ENCODE results near the gene PCNX2.

PCNX2 gene

DNA sequence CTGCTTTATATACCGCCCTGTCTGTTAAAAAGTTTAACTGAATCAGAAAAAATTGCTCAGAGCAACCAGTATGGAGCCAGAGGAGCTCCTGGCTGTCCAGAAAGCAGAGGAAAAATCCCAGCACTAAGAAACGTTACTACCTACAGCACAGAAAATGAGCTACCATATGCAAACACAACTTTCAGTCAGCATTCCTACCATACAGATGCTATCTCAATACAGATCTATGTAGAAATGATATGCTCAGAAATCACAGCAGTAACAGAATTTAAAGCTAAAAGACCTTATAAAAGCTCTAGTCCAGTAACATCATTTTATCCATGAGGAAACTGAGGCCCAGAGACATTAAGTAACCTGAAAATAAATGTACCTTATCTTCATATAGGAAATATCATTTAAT, 38.7 kb downstream of the PCNX2 start:
- no peak for DNase-seq

DNA sequence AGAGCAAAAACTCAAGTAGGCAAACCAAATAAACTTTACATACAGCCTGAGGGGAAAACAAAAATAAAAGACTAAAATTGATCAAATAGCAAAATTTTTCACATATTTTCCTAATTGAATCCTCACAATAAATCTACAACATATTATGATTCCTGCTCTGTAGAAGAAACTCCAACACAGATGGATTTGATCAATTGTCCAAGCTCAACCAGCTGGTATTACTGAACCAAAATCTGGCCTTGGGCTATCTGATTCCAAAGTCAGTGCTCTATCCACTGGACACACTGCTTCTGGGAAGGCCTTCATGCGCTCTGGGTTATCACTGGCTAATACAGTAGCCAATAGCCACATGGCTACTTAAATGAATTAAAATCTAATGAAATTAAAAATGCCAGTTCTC, 39.3 kb downstream of the PCNX2 start:
- DNase-seq: no peak

DNA sequence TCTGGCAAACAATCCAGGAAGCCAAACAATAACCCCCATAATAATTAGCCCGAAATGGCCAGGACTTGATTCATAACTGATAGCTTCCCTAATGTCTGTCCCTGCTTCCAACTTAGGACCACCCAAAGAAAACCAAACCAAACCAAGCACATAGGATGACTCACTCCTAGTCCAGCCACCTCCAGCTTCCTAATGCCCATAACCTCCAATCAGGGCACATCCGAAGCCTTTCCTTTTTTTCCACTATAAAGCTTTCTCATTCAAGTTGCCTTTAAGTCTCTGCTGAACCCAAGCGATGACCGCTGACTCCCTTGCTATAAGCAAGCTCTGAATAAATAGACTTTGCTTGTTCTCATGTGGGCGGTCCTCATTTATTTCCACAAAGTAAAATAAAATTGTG, 40.4 kb downstream of the PCNX2 start:
- no peak for DNase-seq

DNA sequence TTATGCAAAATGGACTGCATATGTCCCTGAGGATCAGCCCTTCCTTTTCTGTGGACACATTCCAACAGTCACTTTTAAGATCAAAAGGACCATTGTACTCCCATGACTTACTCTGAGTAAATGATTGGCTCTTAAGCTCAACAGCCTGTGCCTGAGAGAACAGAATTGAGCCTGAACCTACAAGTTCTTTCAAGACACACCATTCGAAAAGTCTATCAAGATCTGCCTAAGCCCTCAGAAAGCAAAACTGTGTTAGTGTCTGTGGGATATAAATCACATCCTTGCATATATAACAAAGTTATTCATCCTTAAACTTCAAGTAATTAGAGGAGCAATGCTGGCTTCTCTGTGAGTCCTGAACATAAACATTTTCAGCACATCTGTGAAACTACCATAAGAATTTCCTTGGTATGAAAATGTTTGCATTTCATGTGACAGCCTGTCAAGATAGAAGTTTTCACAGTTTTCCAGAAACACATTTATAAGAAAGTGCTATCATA, 41.6 kb downstream of the PCNX2 start:
- DNase-seq: no peak

DNA sequence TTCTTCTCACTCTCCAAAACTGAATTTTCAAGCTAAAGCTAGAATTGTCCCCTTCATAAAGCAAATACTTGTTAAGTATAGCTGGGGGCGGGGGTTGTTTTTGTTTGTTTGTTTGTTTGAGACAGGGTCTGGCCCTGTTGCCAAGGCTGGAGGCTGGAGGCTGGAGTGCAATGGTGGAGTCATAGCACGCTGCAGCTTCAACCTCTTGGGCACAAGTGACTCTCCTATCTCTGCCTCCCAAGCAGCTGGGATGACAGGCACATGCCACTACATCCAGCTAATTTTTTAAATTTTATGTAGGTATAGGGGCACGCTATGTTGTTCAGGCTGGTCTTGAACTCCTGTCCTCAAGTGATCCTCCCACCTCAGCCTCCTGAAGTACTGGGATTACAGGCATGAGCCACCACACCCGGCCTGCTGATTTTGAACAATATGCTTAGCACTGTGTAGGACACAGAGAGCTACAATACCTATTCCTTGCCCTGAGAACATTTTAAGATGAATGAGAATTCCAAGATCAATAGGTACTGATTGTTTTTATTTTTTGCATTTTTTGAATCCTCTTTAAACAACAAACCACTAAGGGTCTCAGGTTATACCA, 42.2 kb downstream of the PCNX2 start:
- DNase-seq: no peak

DNA sequence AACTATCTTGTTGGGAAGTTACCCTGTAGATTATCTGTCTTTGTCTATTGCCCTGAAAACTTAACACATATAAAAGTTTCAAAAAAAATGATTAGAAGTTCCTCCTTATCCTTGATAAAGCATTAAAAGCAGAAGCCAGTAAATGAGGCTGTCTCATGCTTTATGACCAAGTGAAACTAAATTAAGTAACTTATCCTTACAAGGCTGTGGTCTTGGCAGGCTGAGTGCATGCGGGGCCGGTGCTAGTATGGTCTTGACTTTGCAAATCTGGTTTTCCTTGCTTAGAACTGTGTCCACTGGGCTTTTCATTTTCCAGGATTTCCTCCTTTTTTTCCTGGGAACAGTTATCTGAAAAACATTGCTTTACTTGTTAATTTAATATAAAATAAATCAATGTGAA, 43.1 kb downstream of the PCNX2 start:
- DNase-seq: no peak

DNA sequence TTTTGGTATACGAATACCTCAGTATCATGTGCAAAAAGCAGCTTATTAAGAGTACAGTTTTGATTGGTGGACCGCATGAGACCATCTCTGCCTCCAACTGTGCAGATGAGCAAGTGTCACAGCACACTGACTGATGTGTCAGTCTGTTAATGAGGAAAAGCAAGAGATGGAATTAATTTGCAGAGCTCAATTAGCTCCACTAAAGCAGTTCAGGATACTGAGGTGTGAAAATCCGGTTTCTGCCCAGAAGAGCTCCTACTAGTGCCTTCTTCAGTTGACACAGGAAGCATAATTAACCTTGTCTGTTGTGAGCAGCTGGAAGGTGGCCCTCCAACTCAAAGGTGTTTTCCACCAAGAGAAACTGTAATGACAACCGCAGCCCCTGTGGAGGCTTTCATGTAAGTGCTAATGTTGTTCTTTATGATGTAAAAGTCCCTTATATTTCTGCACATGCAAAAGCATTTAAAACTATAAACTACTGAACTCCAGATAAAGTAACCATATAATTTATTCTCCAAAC, 44.3 kb downstream of the PCNX2 start:
- DNase-seq: no peak

DNA sequence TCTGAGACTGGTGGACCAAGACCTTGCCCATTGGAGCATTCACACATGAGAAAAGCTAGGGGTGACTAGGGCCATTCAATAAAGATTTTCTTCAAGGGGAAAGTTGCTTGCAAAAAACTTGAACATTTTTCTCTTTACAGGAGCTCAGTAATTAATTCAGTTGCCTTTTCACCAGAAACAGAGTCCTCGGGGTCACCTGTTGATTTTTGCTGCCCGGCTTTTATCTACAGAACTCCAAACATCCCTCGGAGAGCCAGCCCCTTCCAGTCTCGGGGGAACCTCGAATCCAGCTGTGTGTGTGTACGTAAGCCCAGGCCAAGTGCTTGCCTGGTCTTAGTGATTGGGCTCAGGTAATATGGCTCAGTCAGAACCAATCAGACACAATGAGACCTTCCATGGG, 47.5 kb downstream of the PCNX2 start:
- DNase-seq: no peak

DNA sequence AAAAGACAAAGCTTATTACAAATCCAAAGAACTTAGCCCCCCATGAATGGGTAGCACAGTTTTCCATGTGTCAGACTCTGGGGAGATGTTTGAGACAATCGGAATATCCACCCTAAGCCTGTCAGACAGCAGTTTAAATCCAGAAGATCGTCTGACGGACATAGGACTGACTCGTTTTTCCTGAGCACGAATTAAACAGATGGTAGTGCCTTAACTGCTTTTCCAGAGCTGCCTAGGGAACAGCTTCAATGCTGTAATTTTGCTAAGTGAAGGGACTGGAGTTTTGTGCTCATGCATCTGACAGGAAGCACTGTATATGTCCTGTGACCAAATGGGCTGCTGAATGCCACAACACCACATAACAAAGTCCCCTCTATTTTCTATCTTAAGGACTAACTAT, 48.6 kb downstream of the PCNX2 start:
- no peak for DNase-seq

DNA sequence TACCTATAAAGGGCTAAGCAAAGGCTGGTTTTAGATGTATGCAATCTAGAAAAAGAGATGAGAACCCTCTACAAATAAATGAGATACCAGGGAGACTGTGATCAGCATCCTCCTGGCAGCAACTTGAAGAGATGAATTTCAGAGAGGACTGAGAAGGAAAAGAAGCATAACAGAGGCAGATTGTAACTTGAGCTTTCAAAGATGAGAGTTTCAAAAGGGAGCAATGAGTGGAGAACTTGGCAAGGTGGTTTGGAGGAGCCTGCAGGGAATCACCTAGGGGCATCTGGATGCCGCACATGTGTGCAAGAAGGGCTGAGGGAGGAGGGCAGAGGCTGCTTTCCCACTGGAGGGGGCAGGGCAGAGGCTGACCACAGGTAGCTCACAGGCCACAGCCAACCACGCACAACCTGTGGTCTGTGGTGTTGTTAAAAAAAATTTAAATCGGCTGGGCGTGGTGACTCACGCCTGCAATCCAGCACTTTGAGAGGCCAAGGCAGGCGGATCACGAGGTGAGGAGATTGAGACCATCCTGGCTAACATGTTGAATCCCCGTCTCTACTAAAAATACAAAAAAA, 50.2 kb downstream of the PCNX2 start:
- no peak for DNase-seq

DNA sequence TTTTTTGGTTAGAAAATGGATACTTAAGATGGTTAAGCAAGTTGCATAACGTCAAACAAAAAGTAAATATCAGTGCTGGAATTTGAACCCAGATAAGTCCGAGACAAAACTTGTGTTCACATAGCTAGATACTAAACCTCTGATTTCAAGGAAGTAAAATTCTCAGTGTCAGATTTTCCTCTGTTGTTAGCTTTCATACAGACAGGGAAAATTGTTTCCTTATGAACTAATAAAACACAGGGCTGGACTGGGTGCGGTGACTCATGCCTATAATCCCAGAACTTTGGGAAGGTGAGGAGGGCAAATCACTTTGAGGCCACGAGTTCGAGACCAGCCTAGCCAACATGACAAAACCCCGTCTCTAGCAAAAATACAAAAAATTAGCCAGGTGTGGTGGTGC, 51.3 kb downstream of the PCNX2 start:
- no peak for DNase-seq

DNA sequence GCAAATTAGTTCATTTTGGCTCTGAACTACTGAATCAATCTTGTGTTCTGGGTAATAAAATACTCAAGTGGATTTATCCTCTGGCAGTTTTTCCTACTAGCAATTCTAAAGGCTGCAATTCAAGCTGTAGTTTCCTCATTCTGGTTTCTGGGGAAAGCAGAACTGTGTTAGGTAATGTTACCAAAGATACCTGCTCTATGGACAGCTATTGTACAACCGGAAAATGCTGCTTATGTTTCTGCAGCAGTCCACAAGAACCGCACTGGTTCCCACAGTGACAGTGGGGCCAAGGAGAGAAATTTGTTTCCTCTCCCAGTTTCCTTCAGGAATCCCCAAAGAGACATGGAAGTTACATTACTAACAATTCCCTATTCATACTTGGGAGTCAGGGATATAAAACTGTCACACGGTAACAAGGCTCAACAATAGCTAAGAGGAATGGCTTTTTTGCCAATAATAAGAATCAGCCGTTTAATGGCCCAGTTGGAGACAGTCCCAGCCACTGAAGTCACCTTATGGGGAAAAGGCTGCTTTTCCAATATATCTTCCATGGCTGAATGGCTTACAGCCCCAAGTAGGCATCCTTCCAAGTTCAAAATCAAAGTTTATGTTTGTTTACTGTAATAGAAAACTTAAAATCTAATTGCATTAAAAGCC, 52.6 kb downstream of the PCNX2 start:
- no peak for DNase-seq

DNA sequence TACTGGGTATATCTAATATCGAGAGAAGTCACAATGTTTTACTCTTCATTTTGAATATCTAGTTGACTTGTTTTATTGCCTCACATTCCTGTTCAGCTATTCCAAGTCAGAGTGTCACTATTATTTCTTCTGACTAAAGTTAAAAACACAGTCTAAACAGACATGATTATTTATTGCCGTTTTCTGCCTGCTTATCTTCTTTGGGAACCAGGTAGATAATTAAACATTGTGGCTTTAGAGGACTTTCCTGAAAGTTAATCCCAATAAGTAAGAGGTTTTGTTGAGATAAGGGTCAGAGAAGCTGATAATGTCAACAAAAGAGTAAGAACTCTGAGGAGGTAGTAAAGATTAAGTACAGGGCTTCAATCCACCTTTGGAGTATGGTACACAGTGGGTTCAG, 53.8 kb downstream of the PCNX2 start:
- DNase-seq: no peak

DNA sequence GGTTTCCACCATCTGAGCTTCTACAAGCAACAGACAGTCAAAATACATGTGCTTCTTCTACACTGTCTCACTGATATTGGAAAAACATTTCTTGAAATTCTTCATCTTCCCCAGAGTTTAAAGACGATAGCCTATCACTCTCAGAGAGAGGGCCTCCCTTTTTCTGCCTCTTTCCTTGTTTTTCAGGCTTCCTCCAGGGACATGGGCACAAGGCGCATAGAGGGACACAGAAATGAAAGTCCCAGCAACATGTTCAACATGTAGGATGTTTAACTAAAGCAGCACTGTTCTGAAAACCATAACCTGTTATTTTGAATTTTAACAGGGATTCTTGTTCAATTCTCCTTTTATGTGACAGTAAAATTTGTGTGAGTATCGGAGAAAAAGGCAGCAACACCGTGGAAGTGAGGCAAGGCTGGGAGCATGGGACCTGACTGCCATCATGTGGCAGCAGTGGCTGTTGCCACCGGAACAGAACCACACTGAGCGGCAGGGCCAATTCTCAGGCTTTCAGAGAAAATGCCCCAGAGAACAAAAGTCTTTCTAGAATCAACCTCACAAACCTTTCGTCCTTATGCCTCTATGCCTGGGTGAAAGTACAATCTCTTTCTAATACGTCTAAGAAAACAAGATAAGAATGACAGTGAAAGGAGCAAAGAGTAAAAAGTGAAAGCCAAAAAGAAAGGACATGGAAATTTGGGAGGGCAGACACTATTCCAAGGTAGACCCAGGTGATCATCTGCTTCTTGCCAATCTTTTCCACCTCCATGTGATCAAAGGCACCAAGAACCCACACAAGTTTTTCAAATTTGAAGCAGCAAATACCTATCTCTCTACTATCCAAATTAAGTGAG, 54.5 kb downstream of the PCNX2 start:
- no peak for DNase-seq

DNA sequence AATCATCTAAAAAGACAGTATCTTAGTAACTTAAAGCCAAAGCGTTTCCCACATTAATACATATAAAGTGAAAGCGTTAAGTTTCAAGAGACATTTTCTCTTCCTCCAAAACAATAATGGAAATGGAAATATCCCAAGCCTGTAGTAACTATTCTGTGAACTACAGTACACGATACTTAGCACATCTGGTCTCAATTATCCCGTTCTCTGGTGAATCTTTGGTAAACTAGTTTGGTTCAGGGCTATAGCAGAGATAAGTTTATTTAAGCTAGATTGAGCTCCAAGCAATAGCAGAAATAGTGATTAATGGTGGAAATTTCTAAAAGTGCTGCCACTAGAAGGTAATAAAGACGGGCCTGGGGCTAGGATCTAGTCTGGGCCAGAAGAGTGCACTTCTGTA, 55.2 kb downstream of the PCNX2 start:
- no peak for DNase-seq

DNA sequence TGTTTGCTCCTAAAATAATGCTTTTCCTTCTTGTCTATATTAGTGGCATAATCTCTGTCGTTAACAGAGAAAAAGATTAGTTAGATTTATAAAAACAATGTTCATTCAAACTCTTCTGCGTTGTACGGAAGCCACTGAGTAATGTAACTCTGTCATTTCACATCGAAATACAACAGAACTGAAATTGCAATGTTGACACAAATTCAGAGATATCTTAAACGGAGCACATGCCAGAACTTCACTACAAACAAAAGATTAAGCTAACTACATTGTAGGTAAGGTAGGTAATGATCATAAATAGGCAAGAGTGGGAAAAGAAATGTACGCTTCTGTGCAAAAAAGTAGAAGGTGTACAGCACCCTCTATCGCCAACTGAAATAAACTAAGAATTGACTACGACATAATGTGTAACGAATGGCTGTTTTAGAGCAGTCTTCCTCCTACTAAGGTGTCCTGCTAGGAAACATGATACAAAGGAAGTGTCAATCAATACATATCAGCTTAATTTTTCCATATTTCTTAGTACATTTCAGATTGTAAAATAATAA, 56.6 kb downstream of the PCNX2 start:
- no peak for DNase-seq

DNA sequence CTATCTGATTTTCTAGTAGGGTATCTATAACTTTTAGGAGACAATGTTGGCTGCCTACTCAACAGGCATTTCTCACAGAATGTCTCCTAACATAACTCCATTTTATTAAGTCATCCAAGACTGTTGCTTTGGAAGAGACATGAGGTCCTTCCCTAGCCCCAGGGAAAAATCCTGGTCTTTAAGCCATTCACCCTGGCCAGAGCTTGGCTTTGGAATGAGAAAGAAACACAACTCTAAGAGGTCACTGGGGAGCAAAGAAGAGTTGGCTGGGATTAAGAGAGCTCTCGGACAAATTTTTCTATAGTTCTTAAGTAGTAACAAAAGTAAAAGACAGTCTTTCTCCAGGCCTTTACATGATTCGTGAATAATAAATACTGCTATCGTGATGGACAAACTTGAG, 57.9 kb downstream of the PCNX2 start:
- DNase-seq: no peak

DNA sequence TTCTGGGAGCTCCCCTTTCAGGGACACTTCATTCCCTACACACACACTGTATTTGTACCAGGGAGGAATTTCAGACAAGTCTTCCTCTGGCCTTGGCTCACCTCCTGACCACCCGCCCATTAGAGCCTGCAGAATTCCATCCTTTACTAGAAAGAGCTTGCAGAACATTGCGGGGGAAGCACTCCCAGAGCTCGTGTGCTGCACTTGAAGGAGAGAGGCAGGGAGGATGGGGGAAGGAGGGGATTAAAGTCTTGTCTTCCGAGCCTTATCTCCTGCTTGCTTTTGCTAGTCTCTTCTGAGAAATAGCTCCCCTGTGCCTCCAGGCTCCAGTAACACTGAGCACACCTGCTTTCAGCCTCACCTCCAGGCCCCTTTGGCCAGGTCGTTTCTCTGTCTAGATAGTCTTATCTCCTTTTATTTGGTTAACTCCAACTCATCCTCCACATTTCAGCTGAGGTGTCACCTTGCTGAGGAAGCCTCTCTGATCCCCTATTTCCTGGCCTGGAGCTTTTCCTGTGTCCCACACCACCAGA, 62.0 kb downstream of the PCNX2 start:
- DNase-seq: no peak

DNA sequence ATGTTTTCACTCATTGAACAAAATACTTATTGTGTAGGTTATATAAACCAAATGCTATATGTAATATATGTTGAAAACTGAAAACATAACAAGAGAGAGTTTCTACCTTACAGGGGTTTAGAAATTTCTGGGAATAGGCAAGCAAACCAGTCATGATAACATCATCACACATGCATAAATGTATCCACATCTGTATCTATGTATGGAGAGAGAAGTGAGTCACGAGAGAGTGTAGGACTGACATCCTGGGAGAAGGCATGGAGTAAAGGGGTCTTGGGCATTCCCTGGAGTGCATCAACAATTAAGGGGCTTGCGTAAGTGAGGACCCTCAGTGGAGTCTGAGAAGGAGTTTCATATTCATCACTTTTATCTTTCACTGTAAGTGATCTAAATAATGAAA, 65.5 kb downstream of the PCNX2 start:
- no peak for DNase-seq

DNA sequence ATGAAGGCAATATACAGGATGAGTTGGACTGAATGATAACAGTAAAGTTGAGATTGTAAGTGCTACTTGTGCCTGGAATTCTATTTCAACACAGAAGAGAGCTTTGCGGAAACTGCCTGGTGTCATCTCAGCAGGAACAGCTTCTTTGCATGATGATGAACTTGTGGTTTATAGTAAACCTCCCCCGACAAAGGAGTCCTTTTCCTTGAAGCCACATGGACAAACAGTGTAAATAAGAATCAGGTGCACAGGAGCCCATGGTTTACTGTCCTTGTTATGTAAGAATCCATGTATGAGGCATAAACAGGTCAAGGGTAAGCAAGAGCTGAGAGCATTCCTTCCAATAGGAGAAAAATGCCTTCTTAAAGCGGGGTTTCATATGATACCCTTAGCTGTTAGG, 66.2 kb downstream of the PCNX2 start:
- DNase-seq: no peak

DNA sequence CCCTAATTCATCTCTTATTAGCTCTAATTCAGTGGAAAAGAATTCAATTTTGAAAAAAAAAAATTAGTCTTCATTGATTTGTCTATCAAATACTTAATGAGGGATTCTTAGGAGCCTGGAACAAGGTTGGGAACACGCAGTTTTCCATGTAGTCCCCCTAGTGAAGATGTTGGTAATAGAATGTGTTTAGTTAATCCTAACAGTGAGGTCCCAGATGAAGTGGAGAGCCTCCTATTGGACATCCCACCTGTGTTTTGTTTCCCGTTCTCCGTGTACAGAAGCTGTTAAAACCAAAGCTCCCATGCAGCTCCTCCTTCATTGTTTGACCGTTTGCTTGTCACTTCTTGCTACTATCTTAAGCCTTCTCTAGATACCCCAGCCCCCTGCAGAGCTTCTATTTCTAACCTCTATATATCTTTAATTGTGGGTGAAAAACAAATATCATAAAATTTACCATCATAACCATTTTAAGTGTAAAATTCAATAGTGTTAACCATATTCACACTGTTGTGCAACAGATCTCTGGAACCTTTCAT, 67.5 kb downstream of the PCNX2 start:
- no peak for DNase-seq

DNA sequence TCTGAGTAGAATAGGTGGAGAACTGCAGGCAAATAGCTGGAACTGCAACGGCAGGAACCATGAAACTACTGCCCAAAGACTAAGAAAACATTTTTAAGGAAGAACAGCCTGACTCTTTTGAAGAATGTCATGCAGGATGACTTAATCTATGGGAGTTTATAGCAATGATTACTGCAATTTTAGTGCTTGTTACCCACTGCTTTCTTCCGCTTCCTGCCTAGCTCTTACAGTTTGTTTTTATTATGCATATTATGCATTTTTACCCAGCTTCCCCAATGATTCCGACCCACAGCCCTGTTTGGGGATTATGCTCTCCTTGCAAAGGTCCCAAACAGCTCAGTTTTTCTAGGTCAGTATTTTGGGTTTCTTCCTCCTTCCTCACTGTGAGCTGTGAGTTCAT, 71.2 kb downstream of the PCNX2 start:
- no peak for DNase-seq

DNA sequence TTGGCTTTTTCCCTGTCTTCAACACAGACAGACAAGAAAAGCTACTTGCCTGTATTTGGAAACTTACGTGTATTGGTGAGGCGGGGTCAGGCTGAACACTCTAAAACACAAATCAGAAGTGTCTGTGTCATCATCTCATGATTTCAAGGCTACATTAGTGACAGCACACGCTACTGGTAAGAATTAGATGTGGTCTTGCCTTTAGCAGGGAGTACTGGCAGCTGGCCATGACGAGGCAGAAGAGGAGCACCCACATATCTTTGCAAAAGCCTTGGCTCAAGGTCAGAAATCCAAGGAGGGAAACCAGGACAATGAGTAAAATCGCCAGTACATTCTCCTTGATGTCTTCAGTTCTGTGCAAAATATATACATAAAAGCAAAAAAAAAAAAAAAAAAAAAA, 77.7 kb downstream of the PCNX2 start:
- no peak for DNase-seq
